ENCODE measurements around the gene LCE2B.
"Not testable (repeated sequence)": the region's sequence is repeated elsewhere in the genome, so short reads cannot be mapped to it uniquely, and the experiment has no call there.

Gene LCE2B

GRCh38 chr1:152658649-152659048 lies 27.3 kb upstream of the LCE2B start (continued):
- TF ChIP-seq, protein P1, sequence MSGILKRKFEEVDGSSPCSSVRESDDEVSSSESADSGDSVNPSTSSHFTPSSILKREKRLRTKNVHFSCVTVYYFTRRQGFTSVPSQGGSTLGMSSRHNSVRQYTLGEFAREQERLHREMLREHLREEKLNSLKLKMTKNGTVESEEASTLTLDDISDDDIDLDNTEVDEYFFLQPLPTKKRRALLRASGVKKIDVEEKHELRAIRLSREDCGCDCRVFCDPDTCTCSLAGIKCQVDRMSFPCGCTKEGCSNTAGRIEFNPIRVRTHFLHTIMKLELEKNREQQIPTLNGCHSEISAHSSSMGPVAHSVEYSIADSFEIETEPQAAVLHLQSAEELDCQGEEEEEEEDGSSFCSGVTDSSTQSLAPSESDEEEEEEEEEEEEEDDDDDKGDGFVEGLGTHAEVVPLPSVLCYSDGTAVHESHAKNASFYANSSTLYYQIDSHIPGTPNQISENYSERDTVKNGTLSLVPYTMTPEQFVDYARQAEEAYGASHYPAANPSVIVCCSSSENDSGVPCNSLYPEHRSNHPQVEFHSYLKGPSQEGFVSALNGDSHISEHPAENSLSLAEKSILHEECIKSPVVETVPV (CRISPR knock-in tag; IDR thresholded peaks at IDR 0.05): no peak
- TF ChIP-seq GLIS3 (CRISPR knock-in tag; IDR thresholded peaks at IDR 0.05) (no peak), ZC3H10 (CRISPR knock-in tag; IDR thresholded peaks at IDR 0.05) (no peak), ZNF8 (CRISPR knock-in tag; IDR thresholded peaks at IDR 0.05) (no peak), ZNF565 (CRISPR knock-in tag; conservative IDR thresholded peaks at IDR 0.05; ENCODE audit: low read depth) (no peak), SNAI2 (CRISPR knock-in tag; IDR thresholded peaks at IDR 0.05) (no peak), ARNTL (CRISPR knock-in tag; IDR thresholded peaks at IDR 0.05; ENCODE audit: borderline replicate concordance, low read depth) (no peak), ZFP3 (CRISPR knock-in tag; IDR thresholded peaks at IDR 0.05) (no peak), CSDC2 (CRISPR knock-in tag; IDR thresholded peaks at IDR 0.05) (no peak), TOX (CRISPR knock-in tag; IDR thresholded peaks at IDR 0.05; ENCODE audit: borderline replicate concordance) (no peak)

DNA sequence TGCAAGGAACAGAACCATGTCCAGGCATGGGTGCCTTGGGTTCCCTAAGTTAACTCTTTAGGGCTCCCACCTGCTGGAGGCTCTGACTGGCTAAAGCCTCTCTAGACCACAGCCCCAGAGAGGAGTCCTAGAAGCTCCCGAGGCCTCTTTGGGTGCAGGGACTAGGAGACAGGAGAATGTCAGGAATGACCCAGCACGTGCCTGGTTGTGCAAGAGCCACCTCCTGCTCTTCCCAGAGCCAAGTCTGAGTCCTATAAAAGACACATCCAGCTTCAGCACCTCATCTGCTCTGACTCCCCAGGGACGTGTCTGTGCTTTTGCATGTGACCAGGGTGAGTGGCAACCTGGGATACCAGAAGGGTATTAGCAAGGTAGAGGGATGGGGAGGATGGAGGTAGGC lies 22.8 kb upstream of the LCE2B start, which contains the start of gene LCE2D:
TSS of gene LCE2D (plus strand) at position 283 of the 400 bp plus-strand sequence. CDS start 726 bp downstream, outside the sequence.
- TF ChIP-seq OSR1 (CRISPR knock-in tag; IDR thresholded peaks at IDR 0.05) (no peak), ZC3H10 (CRISPR knock-in tag; IDR thresholded peaks at IDR 0.05) (no peak), ZNF565 (CRISPR knock-in tag; conservative IDR thresholded peaks at IDR 0.05; ENCODE audit: low read depth) (no peak), GLIS3 (CRISPR knock-in tag; IDR thresholded peaks at IDR 0.05) (no peak), CSDC2 (CRISPR knock-in tag; IDR thresholded peaks at IDR 0.05) (no peak)
- no peak for ATAC-seq

DNA sequence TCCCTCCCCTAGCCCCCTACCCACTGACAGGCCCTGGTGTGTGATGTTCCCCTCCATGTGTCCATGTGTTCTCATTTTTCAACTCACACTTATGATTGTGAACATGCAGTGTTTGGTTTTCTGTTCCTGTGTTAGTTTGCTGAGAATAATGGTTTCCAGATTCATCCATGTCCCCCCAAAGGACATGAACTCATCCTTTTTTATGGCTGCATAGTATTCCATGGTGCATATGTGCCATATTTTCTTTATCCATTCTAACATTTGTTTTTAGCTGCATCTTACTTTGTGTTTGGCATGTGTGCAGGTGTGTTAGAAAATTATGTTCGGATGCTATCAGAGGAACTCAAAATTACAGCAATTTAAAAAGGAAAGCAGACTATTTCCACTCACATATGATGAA lies 19.8 kb upstream of the LCE2B start:
- ATAC-seq: not testable (repeated sequence)

DNA sequence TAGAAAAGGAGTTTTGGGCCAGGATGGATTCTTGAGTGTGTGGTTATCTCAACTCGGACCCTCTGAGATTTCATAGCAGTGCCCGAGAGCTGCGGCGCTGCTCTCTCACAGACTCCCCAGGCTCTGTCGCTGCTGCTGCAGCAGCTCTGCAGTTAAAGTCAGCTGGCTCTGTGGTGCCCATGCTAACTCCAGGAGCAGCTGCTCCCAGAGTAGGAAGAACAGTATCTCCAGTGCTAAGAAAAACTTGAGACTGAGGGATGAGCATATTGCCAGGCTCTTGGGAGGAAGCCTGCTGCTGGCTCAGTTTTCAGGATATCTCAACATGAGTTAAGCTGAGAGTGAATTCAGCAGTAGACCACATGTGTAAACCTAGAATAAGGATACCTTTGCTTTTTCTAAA lies 18.3 kb upstream of the LCE2B start:
- no peak for ATAC-seq
- TF ChIP-seq ESRRG (CRISPR knock-in tag; IDR thresholded peaks at IDR 0.05) (no peak), TOX (CRISPR knock-in tag; IDR thresholded peaks at IDR 0.05; ENCODE audit: borderline replicate concordance) (no peak), TCF4 (CRISPR knock-in tag; IDR thresholded peaks at IDR 0.05; ENCODE audit: borderline replicate concordance) (no peak), SNAI2 (CRISPR knock-in tag; IDR thresholded peaks at IDR 0.05) (no peak), PATZ1 (CRISPR knock-in tag; IDR thresholded peaks at IDR 0.05; ENCODE audit: borderline replicate concordance) (no peak)

GRCh38 chr1:152673016-152673415 lies 12.9 kb upstream of the LCE2B start:
- TF ChIP-seq, protein P2, sequence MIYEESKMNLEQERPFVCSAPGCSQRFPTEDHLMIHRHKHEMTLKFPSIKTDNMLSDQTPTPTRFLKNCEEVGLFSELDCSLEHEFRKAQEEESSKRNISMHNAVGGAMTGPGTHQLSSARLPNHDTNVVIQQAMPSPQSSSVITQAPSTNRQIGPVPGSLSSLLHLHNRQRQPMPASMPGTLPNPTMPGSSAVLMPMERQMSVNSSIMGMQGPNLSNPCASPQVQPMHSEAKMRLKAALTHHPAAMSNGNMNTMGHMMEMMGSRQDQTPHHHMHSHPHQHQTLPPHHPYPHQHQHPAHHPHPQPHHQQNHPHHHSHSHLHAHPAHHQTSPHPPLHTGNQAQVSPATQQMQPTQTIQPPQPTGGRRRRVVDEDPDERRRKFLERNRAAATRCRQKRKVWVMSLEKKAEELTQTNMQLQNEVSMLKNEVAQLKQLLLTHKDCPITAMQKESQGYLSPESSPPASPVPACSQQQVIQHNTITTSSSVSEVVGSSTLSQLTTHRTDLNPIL (CRISPR knock-in tag; IDR thresholded peaks at IDR 0.05; ENCODE audit: low read depth): no peak
- TF ChIP-seq BACH2 (CRISPR knock-in tag; IDR thresholded peaks at IDR 0.05; ENCODE audit: borderline replicate concordance) (no peak), RARB (CRISPR knock-in tag; IDR thresholded peaks at IDR 0.05) (no peak), ISL1 (CRISPR knock-in tag; IDR thresholded peaks at IDR 0.05) (no peak), GLIS3 (CRISPR knock-in tag; IDR thresholded peaks at IDR 0.05) (no peak), ZC3H10 (CRISPR knock-in tag; IDR thresholded peaks at IDR 0.05) (no peak), PATZ1 (CRISPR knock-in tag; IDR thresholded peaks at IDR 0.05; ENCODE audit: borderline replicate concordance) (no peak), TOX (CRISPR knock-in tag; IDR thresholded peaks at IDR 0.05; ENCODE audit: borderline replicate concordance) (no peak), SNAI2 (CRISPR knock-in tag; IDR thresholded peaks at IDR 0.05) (no peak), CSDC2 (CRISPR knock-in tag; IDR thresholded peaks at IDR 0.05) (no peak), ZFP30 (CRISPR knock-in tag; IDR thresholded peaks at IDR 0.05) (no peak), ESRRG (CRISPR knock-in tag; IDR thresholded peaks at IDR 0.05) (no peak), TCF4 (CRISPR knock-in tag; IDR thresholded peaks at IDR 0.05; ENCODE audit: borderline replicate concordance) (no peak)
- TF ChIP-seq, protein P3, sequence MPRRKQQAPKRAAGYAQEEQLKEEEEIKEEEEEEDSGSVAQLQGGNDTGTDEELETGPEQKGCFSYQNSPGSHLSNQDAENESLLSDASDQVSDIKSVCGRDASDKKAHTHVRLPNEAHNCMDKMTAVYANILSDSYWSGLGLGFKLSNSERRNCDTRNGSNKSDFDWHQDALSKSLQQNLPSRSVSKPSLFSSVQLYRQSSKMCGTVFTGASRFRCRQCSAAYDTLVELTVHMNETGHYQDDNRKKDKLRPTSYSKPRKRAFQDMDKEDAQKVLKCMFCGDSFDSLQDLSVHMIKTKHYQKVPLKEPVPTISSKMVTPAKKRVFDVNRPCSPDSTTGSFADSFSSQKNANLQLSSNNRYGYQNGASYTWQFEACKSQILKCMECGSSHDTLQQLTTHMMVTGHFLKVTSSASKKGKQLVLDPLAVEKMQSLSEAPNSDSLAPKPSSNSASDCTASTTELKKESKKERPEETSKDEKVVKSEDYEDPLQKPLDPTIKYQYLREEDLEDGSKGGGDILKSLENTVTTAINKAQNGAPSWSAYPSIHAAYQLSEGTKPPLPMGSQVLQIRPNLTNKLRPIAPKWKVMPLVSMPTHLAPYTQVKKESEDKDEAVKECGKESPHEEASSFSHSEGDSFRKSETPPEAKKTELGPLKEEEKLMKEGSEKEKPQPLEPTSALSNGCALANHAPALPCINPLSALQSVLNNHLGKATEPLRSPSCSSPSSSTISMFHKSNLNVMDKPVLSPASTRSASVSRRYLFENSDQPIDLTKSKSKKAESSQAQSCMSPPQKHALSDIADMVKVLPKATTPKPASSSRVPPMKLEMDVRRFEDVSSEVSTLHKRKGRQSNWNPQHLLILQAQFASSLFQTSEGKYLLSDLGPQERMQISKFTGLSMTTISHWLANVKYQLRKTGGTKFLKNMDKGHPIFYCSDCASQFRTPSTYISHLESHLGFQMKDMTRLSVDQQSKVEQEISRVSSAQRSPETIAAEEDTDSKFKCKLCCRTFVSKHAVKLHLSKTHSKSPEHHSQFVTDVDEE (CRISPR knock-in tag; IDR thresholded peaks at IDR 0.05): no peak
- TF ChIP-seq, protein P4, sequence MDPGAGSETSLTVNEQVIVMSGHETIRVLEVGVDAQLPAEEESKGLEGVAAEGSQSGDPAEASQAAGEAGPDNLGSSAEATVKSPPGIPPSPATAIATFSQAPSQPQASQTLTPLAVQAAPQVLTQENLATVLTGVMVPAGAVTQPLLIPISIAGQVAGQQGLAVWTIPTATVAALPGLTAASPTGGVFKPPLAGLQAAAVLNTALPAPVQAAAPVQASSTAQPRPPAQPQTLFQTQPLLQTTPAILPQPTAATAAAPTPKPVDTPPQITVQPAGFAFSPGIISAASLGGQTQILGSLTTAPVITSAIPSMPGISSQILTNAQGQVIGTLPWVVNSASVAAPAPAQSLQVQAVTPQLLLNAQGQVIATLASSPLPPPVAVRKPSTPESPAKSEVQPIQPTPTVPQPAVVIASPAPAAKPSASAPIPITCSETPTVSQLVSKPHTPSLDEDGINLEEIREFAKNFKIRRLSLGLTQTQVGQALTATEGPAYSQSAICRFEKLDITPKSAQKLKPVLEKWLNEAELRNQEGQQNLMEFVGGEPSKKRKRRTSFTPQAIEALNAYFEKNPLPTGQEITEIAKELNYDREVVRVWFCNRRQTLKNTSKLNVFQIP (CRISPR knock-in tag; IDR thresholded peaks at IDR 0.05; ENCODE audit: borderline replicate concordance, low read depth): no peak

DNA sequence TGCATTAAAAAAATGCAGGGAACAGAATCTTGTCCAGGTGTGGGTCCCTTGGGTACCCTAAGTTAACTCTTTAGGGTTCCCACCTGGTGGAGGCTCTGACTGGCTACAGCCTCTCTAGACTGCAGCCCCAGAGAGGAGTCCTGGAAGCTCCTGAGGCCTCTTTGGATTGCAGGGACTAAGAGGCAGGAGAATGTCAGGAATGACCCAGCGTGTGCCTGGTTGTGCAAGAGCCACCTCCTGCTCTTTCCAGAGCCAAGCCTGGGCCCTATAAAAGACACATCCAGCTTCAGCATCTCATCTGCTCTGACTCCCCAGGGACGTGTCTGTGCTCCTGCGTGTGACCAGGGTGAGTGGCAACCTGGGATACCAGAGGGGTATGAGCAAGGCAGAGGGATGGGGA lies 10.9 kb upstream of the LCE2B start, which contains the start of gene LCE2C:
TSS of gene LCE2C (plus strand) at position 297 of the 400 bp plus-strand sequence. CDS start 737 bp downstream, outside the sequence.
- not testable (repeated sequence) for ATAC-seq

More at GRCh38 chr1:152673016-152673415, 12.9 kb upstream of the LCE2B start:
- no peak for ATAC-seq
